Measurements from ENCODE around the gene MAN1A2.

DNA sequence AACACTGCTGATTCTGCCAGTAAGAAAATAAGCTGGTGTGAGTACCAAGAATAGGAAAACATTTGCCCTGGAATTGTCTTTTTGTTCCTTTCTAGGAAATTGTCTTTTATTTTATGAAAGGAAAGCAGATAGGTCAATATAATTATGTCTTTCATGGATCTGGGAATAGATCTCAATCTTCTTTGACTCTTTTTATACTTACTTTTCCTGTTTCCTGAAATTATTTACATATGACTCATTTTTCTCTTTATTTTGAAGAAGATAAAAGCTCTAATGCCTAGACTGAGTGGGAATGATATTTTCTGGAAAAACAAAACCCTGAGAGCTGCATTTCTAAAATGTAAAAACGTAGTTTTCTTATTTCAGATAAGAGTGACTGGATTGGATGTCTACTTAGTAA is 100.1 kb downstream of the MAN1A2 start:
- TF ChIP-seq ZNF169 (tag by site-specific recombination; IDR thresholded peaks at IDR 0.05): no peak
- TF ChIP-seq, protein P1, sequence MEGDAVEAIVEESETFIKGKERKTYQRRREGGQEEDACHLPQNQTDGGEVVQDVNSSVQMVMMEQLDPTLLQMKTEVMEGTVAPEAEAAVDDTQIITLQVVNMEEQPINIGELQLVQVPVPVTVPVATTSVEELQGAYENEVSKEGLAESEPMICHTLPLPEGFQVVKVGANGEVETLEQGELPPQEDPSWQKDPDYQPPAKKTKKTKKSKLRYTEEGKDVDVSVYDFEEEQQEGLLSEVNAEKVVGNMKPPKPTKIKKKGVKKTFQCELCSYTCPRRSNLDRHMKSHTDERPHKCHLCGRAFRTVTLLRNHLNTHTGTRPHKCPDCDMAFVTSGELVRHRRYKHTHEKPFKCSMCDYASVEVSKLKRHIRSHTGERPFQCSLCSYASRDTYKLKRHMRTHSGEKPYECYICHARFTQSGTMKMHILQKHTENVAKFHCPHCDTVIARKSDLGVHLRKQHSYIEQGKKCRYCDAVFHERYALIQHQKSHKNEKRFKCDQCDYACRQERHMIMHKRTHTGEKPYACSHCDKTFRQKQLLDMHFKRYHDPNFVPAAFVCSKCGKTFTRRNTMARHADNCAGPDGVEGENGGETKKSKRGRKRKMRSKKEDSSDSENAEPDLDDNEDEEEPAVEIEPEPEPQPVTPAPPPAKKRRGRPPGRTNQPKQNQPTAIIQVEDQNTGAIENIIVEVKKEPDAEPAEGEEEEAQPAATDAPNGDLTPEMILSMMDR (tag by site-specific recombination; IDR thresholded peaks at IDR 0.05): no peak
- TF ChIP-seq ZNF768 (tag by site-specific recombination; IDR thresholded peaks at IDR 0.05): no peak
- TF ChIP-seq YY1 (tag by site-specific recombination; IDR thresholded peaks at IDR 0.05): no peak
- no peak for TF ChIP-seq ELK4 (IDR thresholded peaks at IDR 0.05; ENCODE audit: borderline replicate concordance, low read depth, low read length)
- TF ChIP-seq, protein P2, sequence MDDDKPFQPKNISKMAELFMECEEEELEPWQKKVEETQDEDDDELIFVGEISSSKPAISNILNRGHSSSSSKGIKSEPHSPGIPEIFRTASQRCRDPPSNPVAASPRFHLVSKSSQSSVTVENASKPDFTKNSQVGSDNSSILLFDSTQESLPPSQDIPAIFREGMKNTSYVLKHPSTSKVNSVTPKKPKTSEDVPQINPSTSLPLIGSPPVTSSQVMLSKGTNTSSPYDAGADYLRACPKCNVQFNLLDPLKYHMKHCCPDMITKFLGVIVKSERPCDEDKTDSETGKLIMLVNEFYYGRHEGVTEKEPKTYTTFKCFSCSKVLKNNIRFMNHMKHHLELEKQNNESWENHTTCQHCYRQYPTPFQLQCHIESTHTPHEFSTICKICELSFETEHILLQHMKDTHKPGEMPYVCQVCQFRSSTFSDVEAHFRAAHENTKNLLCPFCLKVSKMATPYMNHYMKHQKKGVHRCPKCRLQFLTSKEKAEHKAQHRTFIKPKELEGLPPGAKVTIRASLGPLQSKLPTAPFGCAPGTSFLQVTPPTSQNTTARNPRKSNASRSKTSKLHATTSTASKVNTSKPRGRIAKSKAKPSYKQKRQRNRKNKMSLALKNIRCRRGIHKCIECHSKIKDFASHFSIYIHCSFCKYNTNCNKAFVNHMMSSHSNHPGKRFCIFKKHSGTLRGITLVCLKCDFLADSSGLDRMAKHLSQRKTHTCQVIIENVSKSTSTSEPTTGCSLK (tag by site-specific recombination; IDR thresholded peaks at IDR 0.05): no peak
- no peak for TF ChIP-seq HOXA7 (CRISPR knock-in tag; IDR thresholded peaks at IDR 0.05; ENCODE audit: borderline replicate concordance)
- TF ChIP-seq, protein P3, sequence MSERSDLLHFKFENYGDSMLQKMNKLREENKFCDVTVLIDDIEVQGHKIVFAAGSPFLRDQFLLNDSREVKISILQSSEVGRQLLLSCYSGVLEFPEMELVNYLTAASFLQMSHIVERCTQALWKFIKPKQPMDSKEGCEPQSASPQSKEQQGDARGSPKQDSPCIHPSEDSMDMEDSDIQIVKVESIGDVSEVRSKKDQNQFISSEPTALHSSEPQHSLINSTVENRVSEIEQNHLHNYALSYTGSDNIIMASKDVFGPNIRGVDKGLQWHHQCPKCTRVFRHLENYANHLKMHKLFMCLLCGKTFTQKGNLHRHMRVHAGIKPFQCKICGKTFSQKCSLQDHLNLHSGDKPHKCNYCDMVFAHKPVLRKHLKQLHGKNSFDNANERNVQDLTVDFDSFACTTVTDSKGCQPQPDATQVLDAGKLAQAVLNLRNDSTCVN (tag by site-specific recombination; optimal IDR thresholded peaks at IDR 0.05): no peak
- no peak for TF ChIP-seq ZSCAN16 (tag by site-specific recombination; IDR thresholded peaks at IDR 0.05)
- no peak for TF ChIP-seq ZIC2 (tag by site-specific recombination; IDR thresholded peaks at IDR 0.05)
- TF ChIP-seq ZBTB1 (tag by site-specific recombination; IDR thresholded peaks at IDR 0.05): no peak
- no peak for TF ChIP-seq ZNF18 (tag by site-specific recombination; IDR thresholded peaks at IDR 0.05)
- no peak for TF ChIP-seq ZNF362 (tag by site-specific recombination; IDR thresholded peaks at IDR 0.05)
- TF ChIP-seq ZNF514 (tag by site-specific recombination; IDR thresholded peaks at IDR 0.05): no peak
